Gastrocnemius medialis (tissue), 4 donors: Measurements from ENCODE around the gene RPL39L.

Experiments
- POLR2A ChIP-seq, 2 donors: fragments of 450-650 bp; IDR thresholded peaks; one replicate each; pipeline ENCODE4 v1.6.1; 2017; ENCODE audit warnings: antibody characterized with exemption in 2 of 2, mild to moderate bottlenecking in 2 of 2, moderate library complexity in 2 of 2
- TF ChIP-seq, protein P1 (sequence below), 5 experiments: fragments of 450-650 bp in 3 of 5; fragments of 200-600 bp in 2 of 5; sonication (generic) in 2 of 5; IDR thresholded peaks in 4 of 5; conservative IDR thresholded peaks in 1 of 5; 1 replicate in 4 of 5; 2 replicates in 1 of 5; pipeline ENCODE4 v1.5.1; 2016 to 2019; ENCODE audit warnings: antibody characterized with exemption in 5 of 5, mild to moderate bottlenecking in 3 of 5, moderate library complexity in 3 of 5

DNA sequence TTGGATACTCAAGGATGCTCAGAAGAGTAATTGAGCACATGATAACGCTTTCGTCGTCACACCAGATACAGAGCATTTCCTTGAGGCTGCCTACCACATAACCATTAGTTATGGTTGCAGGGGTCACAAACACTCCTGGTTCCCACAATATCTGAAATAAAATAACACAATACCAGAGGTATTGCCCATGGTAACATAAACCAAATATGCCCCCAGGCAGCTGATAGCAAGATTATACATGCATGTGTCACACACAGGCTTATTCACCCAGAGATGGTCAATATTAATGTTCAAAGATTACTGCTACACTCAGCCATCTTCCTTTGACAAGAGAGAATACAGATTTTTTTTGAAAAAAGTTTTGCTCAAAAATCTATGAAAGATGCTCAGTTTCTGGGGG is 7.3 kb downstream of the RPL39L start:
- no peak for TF ChIP-seq POLR2A (IDR thresholded peaks at IDR 0.05)
- TF ChIP-seq, protein P1, sequence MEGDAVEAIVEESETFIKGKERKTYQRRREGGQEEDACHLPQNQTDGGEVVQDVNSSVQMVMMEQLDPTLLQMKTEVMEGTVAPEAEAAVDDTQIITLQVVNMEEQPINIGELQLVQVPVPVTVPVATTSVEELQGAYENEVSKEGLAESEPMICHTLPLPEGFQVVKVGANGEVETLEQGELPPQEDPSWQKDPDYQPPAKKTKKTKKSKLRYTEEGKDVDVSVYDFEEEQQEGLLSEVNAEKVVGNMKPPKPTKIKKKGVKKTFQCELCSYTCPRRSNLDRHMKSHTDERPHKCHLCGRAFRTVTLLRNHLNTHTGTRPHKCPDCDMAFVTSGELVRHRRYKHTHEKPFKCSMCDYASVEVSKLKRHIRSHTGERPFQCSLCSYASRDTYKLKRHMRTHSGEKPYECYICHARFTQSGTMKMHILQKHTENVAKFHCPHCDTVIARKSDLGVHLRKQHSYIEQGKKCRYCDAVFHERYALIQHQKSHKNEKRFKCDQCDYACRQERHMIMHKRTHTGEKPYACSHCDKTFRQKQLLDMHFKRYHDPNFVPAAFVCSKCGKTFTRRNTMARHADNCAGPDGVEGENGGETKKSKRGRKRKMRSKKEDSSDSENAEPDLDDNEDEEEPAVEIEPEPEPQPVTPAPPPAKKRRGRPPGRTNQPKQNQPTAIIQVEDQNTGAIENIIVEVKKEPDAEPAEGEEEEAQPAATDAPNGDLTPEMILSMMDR (IDR thresholded peaks at IDR 0.05 in 4 of 5, conservative IDR thresholded peaks at IDR 0.05 in 1 of 5) = no peak
